SH-SY5Y (cell line): Measurements from ENCODE around the gene ADGRL2.

ENCODE experiments used
- GATA2 ChIP-seq: IDR thresholded peaks from 2 replicates; pipeline ENCODE4 v1.6.1; 2011; ENCODE audit warnings: mild to moderate bottlenecking, low read depth, low read length
- GATA3 ChIP-seq: IDR thresholded peaks from 2 replicates; pipeline ENCODE4 v1.6.1; 2011; ENCODE audit warnings: low read depth, mild to moderate bottlenecking, low read length, moderate library complexity

ADGRL2 gene

DNA sequence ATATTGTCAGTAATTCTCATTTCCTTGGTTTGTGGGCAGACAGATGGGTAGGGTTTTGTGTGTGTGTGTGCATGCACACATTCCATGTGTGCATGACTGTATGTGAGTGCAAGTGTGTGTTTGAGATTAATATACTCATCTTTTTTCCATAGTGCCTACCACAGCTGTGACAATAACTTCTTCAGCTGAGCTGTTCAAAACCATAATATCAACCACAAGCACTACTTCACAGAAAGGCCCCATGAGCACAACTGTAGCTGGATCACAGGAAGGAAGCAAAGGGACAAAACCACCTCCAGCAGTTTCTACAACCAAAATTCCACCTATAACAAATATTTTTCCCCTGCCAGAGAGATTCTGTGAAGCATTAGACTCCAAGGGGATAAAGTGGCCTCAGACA is 149.3 kb downstream of the ADGRL2 start:
- TF ChIP-seq GATA2 (no peak), GATA3 (no peak)

DNA sequence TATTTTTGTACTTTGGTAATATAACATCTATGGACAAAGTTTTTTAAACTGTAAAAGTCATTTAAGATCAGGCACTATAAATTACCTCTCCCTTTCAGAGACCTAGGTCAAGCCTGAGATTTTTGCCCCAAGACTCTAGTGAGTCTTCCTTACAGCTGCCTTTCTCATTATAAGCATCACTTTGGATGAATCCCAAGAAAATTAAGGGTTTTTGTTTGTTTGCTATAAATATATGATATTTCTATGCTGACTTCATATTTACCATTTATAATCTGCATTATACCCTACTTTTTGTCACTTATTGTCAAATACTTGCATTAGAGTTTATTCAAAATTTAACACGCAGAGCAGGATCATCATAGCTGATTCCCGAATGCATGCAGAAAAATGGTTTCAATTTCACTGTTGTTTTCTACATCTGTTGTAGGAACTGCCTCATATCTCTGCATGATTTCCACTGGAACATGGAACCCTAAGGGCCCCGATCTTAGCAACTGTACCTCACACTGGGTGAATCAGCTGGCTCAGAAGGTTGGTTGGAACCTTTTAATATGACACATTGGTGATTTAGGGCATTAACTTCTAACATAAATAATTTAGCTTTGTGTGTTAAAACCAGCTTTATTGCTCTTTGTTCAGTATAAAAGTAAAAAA is 150.0 kb downstream of the ADGRL2 start:
- TF ChIP-seq GATA2 (no peak), GATA3 (no peak)

DNA sequence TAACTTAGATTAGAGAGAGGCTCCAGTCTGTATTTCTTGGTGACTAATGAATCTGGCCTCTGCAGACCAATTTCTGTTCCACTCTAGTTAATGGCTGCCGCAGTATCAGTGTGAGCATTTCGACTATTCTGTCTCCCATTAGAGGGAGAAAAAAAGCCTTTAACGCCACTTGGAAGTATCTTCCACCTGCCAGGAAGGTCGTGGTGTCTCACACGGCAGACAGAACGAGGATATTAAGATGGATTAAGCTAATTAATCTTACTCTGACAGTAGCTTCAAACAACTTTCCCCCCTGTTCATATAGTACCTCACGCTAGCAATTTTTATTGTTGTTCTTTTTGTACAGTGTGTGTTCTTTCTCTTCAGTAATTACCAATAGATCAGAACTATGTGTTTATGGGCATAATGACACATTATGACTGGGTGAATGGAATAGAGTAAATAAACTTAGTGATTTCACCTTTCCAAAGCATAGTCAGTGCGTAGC is 153.8 kb downstream of the ADGRL2 start:
- TF ChIP-seq GATA2 (no peak), GATA3 (no peak)

DNA sequence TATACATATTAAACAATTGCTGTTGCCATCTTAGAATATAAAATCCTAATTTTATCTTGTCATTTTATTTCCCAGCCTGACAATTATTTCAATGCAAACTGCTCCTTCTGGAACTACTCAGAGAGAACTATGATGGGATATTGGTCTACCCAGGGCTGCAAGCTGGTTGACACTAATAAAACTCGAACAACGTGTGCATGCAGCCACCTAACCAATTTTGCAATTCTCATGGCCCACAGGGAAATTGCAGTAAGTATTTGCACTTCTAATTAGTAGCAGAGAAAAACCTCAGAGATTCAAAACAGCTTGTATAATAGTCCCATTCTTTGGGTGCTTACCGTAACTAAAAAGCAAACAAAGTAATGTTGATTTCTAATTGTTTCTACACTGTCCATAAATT is 167.2 kb downstream of the ADGRL2 start:
- TF ChIP-seq GATA2 (no peak), GATA3 (no peak)

DNA sequence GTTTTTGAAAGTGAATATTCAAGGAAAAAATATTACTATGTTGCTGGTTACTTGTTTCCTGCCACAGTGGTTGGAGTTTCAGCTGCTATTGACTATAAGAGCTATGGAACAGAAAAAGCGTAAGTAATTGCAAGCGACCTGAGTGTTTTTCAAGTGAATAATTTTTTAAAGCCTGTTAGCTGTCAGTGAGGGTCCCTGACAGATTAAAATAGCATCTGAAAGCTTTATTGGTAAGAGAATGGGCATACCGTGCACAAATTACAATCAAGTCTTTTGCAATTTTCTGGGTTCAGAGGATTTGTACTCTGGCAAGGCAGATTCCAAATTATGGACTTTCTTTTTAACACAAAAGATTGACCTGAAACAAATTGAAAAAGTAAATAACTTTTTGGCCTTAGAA is 169.7 kb downstream of the ADGRL2 start:
- no peak for TF ChIP-seq GATA3
- no peak for TF ChIP-seq GATA2

DNA sequence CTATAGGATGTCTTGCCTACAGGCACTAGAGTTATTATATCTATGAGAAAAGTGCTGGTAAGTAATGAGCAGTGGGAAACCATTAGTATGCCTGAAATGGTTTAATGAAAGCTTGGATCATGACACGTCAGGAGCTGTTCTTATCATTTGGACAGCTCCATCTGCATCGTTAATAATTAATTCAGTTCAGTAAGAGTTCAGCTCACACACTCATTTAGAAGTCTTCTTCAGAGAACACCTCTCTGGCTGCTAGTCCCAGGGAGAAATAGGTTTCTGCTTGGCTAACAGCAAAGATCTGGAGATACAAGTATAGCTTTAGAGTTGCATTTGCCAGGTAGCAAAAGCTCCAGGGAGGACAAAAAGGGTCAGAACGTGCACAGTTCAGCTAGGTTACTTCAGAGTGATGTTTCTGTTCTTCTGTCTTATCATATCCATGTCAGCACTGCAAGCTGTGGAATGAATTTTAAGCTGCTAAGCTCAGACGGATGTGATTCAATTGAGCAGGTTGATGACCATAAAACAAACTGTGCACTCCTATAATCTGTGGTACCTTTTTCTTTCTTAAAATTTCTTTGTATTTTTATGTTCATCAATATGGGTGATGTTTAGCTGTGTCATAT is 173.6 kb downstream of the ADGRL2 start:
- TF ChIP-seq GATA2 (no peak), GATA3 (no peak)

DNA sequence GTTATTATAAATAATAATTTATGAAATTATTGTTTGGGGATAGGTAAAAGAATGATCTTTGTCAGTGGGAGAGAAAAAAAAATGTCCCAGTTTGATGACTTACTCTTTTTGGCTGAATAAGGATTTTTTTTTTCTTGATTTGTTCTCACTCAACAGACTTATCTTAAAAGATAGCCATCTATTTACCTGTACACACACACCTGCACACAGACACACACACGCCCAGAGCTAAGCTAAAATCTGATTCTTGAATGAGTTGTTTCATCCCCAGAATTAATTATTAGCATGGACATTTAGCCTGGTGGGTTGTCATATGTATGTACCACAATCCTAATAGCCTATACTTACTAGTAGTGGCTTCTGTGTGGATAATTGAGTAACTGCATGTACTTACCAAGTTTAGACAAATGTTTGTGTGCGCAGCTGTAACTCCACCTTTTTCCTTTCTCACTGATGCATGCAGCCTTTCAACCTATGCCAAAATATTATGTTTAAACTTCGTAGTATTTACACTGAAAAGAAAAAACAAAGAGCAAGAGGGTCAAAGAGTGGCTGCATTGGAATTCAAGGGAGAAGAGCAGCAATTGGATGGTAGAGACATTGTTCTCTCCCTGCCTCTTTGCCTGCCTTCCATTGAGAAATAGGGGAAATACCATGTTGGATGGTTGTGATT is 174.3 kb downstream of the ADGRL2 start:
- TF ChIP-seq GATA3 (no peak), GATA2 (no peak)

DNA sequence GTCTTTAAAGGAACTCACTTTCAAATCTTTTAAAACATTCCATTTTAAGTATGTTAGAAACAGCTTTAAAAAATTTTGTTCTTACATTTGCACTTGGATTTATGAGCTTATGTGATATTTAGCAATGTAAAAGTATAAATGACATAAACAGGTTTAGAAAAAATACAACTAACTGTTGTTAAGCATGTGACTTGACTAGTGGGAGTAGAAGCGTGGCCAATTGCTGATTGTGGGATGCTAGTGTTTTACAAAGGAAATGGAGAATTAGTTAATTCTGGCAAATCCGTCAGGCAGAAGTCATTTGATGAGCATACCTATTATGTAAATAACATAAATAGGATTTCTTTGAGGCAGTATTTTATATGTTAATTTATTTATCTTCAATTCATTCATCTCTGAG is 175.8 kb downstream of the ADGRL2 start:
- TF ChIP-seq GATA2 (no peak), GATA3 (no peak)

DNA sequence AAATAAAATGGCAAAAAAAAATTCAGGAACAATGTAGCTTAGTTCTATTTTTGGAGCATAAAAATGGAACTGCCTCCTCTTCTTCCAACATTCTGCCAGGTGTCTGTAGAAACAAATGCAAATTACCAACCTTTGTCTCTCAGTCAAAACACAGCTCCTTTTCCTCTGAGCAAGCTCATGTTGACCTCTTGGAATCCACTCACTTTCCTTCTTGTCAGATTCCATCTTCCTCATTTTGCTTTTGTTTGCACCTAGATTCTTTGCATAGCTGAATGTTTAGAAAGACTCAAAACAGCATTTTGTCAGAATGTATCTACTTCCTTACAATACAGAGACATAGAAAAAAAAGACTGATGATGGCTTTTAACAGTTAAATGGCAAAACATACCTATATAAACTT is 178.2 kb downstream of the ADGRL2 start:
- no peak for TF ChIP-seq GATA3
- no peak for TF ChIP-seq GATA2

DNA sequence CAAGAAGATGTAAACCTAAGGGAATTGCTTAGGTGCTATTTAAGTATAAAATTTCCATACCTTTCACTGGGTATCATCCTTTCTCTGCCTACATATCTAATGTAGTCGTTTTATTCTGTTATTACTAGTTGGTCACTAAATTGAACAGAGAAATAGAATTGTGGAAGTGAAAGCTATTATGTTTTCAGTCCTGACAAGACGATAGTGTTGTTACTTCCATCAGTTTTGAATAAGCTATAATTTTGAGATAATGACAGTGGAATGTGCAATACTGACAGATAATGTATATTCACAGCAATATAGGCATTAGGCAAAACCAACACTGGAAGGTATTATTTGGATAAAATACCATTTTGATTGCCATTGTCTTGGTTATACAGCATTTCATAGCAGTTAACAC is 181.8 kb downstream of the ADGRL2 start:
- no peak for TF ChIP-seq GATA2
- no peak for TF ChIP-seq GATA3

DNA sequence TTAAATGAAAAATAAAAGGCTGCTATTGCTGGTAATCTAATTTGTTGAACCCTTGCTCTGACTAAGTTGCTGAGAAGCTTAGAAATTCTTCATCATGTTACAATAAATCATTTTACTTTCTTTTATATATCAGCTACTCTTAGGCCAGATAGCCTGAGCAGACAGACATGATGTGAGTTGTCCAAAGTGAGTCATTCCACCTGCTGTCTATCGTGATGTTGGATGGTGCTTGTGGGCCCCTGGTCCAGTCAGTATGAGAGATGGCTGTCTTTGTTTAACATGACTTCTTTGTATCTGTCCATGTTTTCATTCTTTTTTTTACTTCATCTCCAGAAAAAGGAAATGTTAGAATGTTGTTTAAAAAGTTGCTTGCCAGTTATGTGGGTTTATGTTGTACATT is 188.8 kb downstream of the ADGRL2 start:
- TF ChIP-seq GATA3 = no peak
- no peak for TF ChIP-seq GATA2

DNA sequence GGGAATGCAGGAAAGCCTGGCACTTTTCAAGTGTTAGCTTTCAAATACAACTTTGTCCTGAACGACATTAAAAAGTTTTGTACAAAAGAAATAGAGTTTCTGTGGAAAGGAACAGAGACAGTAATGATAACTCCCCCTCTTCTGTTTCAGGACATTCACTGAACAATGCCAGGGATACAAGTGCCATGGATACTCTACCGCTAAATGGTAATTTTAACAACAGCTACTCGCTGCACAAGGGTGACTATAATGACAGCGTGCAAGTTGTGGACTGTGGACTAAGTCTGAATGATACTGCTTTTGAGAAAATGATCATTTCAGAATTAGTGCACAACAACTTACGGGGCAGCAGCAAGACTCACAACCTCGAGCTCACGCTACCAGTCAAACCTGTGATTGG is 189.5 kb downstream of the ADGRL2 start:
- TF ChIP-seq GATA2 (no peak), GATA3 (no peak)

DNA sequence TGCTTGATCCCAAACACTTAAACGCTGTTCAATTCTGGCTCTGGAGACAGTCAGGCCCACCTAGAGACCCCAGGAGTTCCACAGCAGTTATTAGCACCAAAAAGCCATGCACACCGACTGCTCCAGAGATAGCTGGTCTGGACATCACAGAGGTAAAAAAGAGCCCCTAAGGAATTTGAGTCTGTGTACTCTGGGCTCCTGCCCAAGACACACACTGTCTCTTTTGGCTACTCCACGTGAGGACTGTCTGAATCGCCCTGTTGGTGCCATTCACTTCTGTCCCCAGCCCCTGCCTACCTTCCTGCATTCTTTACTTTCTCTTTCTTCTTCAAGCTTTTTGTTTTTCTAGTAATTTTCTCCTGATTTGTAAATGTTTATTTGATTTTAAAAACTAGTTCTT is 197.4 kb downstream of the ADGRL2 start:
- TF ChIP-seq GATA3 = no peak

DNA sequence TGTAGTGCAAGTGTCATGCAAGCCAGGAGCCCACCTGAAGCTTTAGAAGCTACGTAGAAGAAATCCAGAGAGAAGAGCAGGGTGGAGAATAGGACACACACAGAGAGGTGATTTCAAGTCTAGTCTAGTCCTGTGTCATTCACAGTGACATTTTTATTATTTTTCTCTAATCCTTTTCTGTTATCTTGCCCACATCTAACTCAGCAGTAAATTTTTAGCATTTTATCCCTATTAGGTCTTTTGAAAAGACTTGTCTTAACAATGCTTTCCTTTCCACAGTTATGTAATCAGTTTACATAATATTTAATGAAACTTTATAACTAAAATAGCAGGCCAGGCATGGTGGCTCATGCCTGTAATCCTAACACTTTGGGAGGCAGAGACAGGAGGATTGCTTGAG is 198.6 kb downstream of the ADGRL2 start:
- TF ChIP-seq GATA2 = no peak

DNA sequence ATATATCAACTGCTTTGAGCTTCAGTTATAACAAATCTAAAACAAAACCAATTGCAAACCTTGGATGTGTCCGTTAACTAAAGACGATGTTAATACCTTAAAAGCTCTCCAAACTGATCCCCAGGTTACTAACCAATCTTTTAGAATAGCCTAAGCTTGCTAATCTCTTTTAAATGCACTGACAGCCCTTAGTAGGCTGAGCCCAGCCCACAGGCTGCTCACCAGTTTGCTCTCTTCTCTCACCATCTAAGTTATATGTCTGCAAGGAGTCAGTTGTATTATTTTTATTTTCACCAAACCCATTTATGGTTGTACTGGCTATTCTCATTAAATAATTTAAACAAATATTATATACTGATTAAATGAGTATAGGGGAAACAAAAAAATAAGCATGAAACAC is 199.5 kb downstream of the ADGRL2 start:
- no peak for TF ChIP-seq GATA2
- TF ChIP-seq GATA3 = no peak
